NCI-H1092 (cell line): ENCODE results near the gene PER2.
A peak's percentile ranks its signal among the peaks of the same experiment; 100 is the strongest.

ENCODE experiments used
- DNase-seq: peaks from one replicate; lab custom pipeline; 2025; lab: John Stamatoyannopoulos, UW

The PER2 gene

DNA sequence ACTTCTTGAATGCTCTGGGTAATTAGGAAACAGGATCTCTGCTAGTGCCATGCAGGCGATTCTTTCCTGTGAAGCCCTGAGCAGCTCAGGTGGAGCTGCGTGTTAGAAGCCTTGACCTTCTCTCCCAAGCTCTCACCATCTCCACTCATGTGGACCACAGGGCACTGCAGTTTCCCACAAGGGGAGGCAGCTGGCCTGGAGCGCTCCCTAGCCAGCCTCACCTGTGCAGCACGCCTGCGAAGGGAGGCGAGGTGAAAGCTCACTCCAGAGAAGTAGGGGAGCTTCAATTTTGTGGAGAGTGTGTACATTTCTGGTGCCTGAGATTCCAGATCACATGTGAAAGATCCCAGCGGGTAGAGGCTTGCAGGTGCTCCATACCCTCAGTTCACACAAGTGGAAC lies 37.5 kb downstream of the PER2 start:
- no peak for DNase-seq

GRCh38 chr2:238247841-238248453 lies 40.5 kb downstream of the PER2 start:
- no peak for DNase-seq

DNA sequence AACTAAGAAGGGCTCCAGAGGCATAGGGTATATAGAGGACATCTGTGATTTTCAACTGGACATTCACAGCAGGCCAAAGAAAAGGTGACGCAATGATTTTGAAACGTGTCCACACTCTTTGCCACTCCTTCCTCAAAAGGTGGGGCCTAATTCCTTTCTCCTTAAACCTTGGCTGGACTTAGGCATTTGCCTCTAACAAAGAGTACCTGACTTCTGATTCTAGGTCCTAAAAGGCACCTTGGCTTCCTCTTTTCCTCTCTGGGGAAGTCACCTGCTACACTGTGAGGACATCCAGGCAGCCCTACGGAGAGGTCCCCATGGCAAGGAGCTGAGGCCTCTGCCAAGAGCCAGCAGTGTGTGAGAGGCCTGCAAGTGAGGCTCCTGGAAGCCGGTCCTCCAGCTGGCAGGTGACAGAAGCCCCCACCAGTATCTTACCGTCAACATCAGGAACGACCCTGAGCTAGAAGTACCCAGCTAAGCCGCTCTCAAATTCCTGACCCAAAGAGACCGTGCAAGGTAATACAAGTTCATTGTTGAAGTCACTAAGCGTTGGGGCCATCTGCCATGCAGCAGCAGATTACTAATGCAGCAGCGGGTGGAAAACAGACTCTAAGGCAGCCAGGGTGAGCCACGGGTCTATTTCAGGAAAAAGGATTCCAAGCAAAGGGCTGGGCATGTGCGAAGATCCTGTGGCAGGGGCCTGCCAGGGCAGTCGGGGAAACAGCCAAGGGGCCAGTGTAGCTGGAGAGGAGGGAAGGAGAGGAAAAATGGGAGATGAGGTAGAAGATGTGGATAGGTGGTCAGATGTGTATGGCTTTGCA lies 41.2 kb downstream of the PER2 start:
- no peak for DNase-seq

DNA sequence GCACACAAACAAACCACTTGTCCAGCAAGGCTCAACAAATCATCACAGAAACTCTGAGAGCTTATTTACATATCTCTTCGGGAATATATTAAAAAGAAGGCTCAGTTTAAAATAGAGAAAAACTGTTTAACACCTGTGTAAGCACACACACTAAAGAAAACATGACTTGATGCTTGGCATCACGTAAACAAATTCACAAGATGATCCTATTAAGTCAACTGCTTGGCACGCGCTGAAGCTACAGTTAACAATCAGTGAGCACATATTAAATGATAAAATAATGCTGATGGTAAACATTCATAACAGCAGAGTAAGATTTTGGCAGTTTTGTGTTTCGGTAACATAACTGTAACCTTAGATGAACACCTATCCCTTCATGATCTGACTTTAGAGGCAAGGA lies 44.3 kb downstream of the PER2 start:
- no peak for DNase-seq

- DNase-seq: no peak
These were observed 44.8 kb downstream of the PER2 start for GRCh38 chr2:238243496-238244076.

GRCh38 chr2:238242731-238243495 lies 45.5 kb downstream of the PER2 start:
- peak; percentile 85 for DNase-seq

DNA sequence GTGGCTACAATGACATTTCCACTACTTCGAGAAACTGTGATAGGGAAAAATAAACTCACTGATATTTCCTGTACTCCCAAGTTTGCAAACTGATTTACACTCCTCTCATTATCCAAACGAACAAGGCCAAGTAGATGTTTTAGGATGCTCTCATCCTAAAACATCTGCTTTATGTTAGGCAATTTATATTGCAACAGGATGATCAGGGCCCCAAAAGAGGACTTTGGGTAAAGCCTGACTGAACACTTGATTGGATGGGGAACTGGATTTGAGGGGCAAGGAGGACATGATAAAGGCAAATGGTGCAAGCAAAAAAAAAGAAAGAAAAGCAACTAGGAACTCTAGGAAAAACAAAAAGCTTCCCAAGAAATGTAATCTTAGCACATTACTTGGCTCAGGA lies 46.4 kb downstream of the PER2 start:
- DNase-seq: no peak

GRCh38 chr2:238240757-238241711 lies 47.4 kb downstream of the PER2 start:
- DNase-seq: peak; percentile 86

DNA sequence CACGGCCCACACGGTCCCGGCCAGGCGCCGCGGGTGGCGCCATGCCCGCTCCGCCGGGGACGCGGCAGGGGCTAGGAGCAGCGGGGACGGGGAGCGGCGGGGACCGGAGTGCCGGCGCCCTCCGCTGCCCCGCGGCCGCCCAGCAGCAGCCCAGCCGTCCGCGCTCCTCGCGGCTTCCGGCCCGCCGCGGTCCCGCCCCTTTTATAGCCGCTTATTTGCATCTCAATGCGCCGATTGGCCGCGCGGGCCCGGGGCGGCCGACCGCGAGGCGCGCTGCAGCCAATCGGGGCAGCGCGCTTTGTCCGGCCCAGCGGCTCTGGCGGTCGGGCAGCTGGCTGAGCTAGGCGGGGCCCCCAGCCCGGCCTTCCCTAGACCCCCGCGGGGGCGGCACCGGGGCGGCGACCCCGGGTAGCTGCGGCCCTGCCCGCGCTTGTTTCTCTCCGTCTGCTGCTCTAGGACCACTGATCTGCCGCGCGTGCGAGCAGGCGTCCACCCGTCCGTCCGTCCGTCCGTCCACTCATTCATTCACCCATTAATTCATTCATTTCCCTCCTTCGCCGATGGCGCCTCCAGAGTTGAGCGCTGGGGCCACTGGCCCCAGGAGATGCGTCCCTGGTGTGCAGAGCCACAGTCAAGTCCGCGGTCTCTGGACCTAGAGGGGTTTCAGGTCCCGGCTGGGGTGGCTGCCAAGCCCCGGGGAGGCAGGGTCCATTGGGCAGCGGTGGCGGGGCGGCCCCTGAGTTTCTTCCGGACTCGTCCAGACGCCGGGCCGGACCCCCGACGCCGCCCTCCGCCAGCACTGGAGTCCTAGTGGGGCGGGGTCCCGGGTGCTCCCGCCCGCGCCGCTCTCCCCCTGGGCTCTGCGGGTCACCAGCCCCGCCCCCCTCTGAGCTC lies 48.3 kb downstream of the PER2 start, which contains the start of gene HES6:
Gene HES6 (minus strand): TSS at position 176 of the 894 bp plus-strand sequence. CDS start 133 bp downstream, at position 43.
- DNase-seq: peak; percentile 85

DNA sequence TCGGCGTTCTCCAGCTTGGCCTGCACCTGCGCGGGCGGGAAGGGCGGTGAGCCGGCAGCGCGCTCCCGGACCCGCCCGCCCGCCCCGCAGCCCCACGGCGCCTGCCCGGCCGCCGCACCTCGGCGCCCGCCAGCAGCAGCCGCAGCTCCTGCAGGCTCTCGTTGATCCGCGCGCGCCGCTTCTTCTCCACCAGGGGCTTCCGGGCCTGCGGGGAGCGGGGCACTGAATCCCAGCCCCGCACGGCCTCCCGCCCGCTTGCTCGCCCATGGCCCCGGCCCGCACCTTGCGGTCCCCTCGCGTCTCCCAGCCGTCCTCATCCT lies 48.9 kb downstream of the PER2 start:
- DNase-seq: no peak

GRCh38 chr2:238238766-238239542 lies 49.5 kb downstream of the PER2 start:
- peak; percentile 27 for DNase-seq

- DNase-seq: no peak
These were observed 50.1 kb downstream of the PER2 start for GRCh38 chr2:238238311-238238765.

DNA sequence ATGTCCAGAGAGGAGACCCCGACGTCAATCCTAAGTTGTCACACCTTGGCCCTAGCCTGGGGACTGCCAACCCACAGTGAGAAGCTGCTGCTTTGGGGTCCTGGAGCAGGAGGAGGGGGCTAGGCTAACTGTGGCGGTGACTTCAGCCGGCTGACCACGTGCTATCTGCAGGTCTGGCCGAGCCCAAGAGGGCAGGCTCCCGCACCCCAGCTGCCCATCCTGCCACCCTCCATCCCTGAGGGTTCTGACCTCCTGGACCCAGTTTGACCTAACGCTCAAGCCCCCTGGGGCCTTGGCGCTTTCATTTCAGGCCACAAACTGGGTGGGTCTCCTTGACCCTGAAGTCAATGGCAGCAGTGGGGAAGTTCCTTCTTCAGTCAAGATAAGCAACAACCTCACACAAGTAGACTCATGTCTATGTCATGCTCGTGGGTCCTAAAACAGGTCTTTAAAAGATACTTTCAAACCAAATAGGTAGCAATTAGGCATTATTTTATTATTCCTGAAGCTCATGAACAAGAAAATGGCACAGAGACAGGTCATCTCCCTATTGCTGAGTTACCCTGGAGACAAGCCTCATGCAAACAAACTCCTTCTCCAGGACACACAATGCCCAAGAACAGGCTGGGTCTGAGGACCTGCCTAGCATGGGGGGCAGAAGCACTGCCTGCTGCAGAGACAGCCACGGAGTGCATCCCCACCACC lies 50.8 kb downstream of the PER2 start:
- DNase-seq: no peak

GRCh38 chr2:238236571-238236970 lies 51.8 kb downstream of the PER2 start:
- no peak for DNase-seq

- no peak for DNase-seq
These were observed 52.6 kb downstream of the PER2 start for GRCh38 chr2:238235856-238236255.

DNA sequence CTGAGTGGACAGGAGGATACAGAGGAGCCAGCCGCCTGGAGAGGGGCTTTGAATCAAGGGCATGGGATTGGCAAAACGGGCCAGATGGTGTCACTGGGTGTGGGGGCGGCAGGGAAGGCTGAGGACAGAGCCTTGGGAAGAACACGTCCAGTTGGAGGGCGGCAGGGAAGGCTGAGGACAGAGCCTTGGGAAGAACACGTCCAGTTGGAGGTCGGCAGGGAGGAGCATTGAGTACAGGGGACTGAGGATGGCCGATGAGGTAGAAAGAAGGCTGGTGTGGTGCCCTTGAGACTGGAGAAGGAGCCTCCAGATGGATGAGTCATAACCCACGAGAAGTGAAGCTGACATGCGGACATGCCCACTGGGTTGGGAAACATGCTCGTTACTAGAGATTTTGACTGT lies 53.1 kb downstream of the PER2 start:
- DNase-seq: no peak

- DNase-seq: no peak
These were observed 54.8 kb downstream of the PER2 start for GRCh38 chr2:238233625-238234024.

DNA sequence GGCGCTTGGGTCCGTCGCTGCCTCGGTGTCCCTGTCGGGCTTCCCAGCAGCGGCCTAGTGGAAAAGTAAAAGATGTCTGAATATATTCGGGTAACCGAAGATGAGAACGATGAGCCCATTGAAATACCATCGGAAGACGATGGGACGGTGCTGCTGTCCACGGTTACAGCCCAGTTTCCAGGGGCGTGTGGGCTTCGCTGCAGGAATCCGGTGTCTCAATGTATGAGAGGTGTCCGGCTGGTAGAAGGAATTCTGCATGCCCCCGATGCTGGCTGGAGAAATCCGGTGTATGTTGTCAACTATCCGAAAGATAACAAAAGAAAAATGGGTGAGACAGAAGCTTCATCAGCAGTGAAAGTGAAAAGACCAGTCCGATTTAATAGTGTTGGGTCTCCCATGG lies 56.6 kb downstream of the PER2 start:
- DNase-seq: no peak

GRCh38 chr2:238231251-238231793 lies 57.1 kb downstream of the PER2 start:
- DNase-seq: no peak
